HepG2 (cell line): ENCODE results near the gene ZBTB46. TPM values are rescaled to one million over a fixed set of nuclear protein-coding genes. Genes with fewer than 3 reads are reported as not detected.

ENCODE experiments used
- DPF2 ChIP-seq: sonication (generic); formaldehyde crosslinking; IDR thresholded peaks from 2 replicates; pipeline ENCODE4 v1.4.0; 2020; ENCODE audit warnings: mild to moderate bottlenecking, low read depth, missing genetic modification reagents, borderline replicate concordance
- NFRKB ChIP-seq: fragments of 450-650 bp; IDR thresholded peaks from 2 replicates; pipeline ENCODE4 v1.6.1; 2017
- PHF8 ChIP-seq: sonication (generic); formaldehyde crosslinking; IDR thresholded peaks from 2 replicates; pipeline ENCODE4 v1.5.0; 2020; ENCODE audit warnings: missing genetic modification reagents
- SOX13 ChIP-seq, 3 experiments: fragments of 450-650 bp in 1 of 3; sonication (generic) in 1 of 3; formaldehyde crosslinking in 1 of 3; IDR thresholded peaks in 2 of 3; conservative IDR thresholded peaks in 1 of 3; 2 replicates each; pipeline versions ENCODE4 v1.5.0 to v1.6.1; 2016 to 2020; ENCODE audit warnings: antibody characterized with exemption in 1 of 3, mild to moderate bottlenecking in 1 of 3, missing compliant biosample characterization in 1 of 3, missing genetic modification reagents in 1 of 3, moderate library complexity in 1 of 3
- SRSF1 ChIP-seq: fragments of 200-400 bp; formaldehyde crosslinking; optimal IDR thresholded peaks from 2 replicates; pipeline ENCODE3; 2017; ENCODE audit warnings: mild to moderate bottlenecking, low read depth, low read length, moderate library complexity
- TMF1 ChIP-seq: sonication (generic); formaldehyde crosslinking; IDR thresholded peaks from 2 replicates; pipeline ENCODE4 v1.8.1; 2022; ENCODE audit warnings: low read depth, missing genetic modification reagents
- ZBTB1 ChIP-seq: sonication (generic); formaldehyde crosslinking; IDR thresholded peaks from 2 replicates; pipeline ENCODE4 v1.4.0; 2020; ENCODE audit warnings: missing genetic modification reagents, borderline replicate concordance
- ZNF235 ChIP-seq: sonication (generic); formaldehyde crosslinking; IDR thresholded peaks from 2 replicates; pipeline ENCODE4 v1.8.1; 2023; ENCODE audit warnings: mild to moderate bottlenecking, missing genetic modification reagents, borderline replicate concordance
- ZNF672 ChIP-seq: sonication (generic); formaldehyde crosslinking; IDR thresholded peaks from 2 replicates; pipeline ENCODE4 v1.8.1; 2022; ENCODE audit warnings: missing genetic modification reagents
- ZSCAN12 ChIP-seq: sonication (generic); formaldehyde crosslinking; IDR thresholded peaks from 2 replicates; pipeline ENCODE4 v1.9.0; 2021; ENCODE audit warnings: mild to moderate bottlenecking, missing genetic modification reagents
- polyA plus RNA-seq, 8 experiments: library from polyadenylated mRNA; depleted of rRNA in 3 of 8; stranded (reverse) in 7 of 8; unstranded in 1 of 8; fragments of >200 nt; fragmentation: Illumina TruSeq in 4 of 8; extraction: Trizol in 4 of 8; gene quantifications; 2 replicates each; pipeline versions ENCODE4 v1.2.1 to v1.2.3, GENCODE V29; 2011 to 2016; ENCODE audit warnings: low read depth in 4 of 8, missing spikeins in 1 of 8, mixed read lengths in 1 of 8; ENCODE audit not compliant: insufficient read depth in 1 of 8
- total RNA-seq, 5 experiments: library from RNA; depleted of rRNA; stranded (reverse); fragments of >200 nt; fragmentation: Illumina TruSeq; extraction: Trizol; gene quantifications; 2 replicates each; pipeline ENCODE4 v1.2.3, GENCODE V29; 2016; ENCODE audit warnings: low read depth in 1 of 5
- TF ChIP-seq, protein P1 (sequence below): IDR thresholded peaks from 2 replicates; pipeline ENCODE4 v1.6.1; 2016; ENCODE audit warnings: mild to moderate bottlenecking, missing biosample characterization, missing genetic modification reagents
- TF ChIP-seq, protein P2 (sequence below): sonication (generic); formaldehyde crosslinking; IDR thresholded peaks from 2 replicates; pipeline ENCODE4 v1.4.0; 2020; ENCODE audit warnings: missing genetic modification reagents
- TF ChIP-seq, protein P3 (sequence below): sonication (generic); formaldehyde crosslinking; IDR thresholded peaks from 2 replicates; pipeline ENCODE4 v1.4.0; 2020; ENCODE audit warnings: missing genetic modification reagents, borderline replicate concordance
- TF ChIP-seq, protein P4 (sequence below): sonication (generic); formaldehyde crosslinking; IDR thresholded peaks from 2 replicates; pipeline ENCODE4 v1.4.0; 2020; ENCODE audit warnings: missing genetic modification reagents
- TF ChIP-seq, protein P5 (sequence below): sonication (generic); formaldehyde crosslinking; IDR thresholded peaks from 2 replicates; pipeline ENCODE4 v1.4.0; 2020; ENCODE audit warnings: missing genetic modification reagents

ZBTB46 gene
- total and polyA plus RNA-seq, 2 of the 13 experiments (the other 11 are each of a cell fraction or from before 2014, with no cell fraction given): 1.6 to 13.5 TPM

DNA sequence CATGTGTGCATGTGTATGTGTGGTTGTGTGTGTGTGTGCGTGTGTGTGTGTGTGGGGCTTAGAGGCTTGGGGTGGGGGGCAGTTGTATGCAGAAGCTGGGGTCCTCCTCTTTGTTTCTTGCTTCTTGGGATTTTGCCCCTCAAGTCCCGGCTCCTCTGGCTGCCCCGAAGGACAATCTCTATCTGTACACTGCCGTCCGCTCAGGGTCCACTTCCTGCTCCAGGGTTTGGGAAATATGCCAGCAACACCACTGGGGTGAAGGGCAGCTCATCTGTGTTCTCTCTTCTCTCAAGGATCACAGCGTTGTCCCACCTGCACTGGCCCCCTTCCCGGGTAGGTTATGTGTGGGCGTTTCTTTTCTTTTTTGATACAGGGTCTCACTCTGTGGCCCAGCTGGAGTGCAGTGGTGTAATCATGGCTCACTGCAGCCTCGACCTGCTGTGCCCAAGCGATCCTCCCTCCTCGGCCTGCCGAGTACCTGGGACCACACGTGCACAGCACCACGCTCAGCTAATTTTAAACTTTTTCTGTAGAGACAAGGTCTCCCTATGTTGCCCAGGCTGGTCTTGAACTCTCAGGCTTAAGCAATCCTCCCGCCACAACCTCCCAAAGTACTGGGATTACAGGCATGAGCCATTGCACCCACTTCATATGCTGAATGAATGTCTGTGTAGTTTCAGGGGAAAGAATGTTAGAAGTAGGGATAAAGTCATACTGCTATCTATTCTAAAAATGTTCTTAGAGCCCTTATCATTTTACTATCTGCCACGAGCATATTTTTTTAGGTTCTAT is 65.8 kb downstream of the ZBTB46 start (continued):
- TF ChIP-seq ZNF672 (CRISPR knock-in tag) (no peak), ZSCAN12 (CRISPR knock-in tag) (no peak), TMF1 (CRISPR knock-in tag) (no peak), SRSF1 (no peak), ZNF235 (no peak), DPF2 (CRISPR knock-in tag) (peak; percentile 78), NFRKB (no peak), ZBTB1 (CRISPR knock-in tag) (no peak), SOX13 (IDR thresholded peaks at IDR 0.05) (no peak), SOX13 (CRISPR knock-in tag; conservative IDR thresholded peaks at IDR 0.05 in 1 of 2, IDR thresholded peaks at IDR 0.05 in 1 of 2) (peak in 1 of 2 experiments; percentile 27; a peak in 1 of 4 replicates), PHF8 (CRISPR knock-in tag) (peak; percentile 15; the same call in 1 of the 2 replicates)
- TF ChIP-seq, protein P1, sequence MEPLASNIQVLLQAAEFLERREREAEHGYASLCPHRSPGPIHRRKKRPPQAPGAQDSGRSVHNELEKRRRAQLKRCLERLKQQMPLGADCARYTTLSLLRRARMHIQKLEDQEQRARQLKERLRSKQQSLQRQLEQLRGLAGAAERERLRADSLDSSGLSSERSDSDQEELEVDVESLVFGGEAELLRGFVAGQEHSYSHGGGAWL (CRISPR knock-in tag): no peak
- TF ChIP-seq, protein P2, sequence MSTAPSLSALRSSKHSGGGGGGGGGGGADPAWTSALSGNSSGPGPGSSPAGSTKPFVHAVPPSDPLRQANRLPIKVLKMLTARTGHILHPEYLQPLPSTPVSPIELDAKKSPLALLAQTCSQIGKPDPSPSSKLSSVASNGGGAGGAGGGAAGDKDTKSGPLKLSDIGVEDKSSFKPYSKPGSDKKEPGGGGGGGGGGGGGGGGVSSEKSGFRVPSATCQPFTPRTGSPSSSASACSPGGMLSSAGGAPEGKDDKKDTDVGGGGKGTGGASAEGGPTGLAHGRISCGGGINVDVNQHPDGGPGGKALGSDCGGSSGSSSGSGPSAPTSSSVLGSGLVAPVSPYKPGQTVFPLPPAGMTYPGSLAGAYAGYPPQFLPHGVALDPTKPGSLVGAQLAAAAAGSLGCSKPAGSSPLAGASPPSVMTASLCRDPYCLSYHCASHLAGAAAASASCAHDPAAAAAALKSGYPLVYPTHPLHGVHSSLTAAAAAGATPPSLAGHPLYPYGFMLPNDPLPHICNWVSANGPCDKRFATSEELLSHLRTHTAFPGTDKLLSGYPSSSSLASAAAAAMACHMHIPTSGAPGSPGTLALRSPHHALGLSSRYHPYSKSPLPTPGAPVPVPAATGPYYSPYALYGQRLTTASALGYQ: no peak
- TF ChIP-seq, protein P3, sequence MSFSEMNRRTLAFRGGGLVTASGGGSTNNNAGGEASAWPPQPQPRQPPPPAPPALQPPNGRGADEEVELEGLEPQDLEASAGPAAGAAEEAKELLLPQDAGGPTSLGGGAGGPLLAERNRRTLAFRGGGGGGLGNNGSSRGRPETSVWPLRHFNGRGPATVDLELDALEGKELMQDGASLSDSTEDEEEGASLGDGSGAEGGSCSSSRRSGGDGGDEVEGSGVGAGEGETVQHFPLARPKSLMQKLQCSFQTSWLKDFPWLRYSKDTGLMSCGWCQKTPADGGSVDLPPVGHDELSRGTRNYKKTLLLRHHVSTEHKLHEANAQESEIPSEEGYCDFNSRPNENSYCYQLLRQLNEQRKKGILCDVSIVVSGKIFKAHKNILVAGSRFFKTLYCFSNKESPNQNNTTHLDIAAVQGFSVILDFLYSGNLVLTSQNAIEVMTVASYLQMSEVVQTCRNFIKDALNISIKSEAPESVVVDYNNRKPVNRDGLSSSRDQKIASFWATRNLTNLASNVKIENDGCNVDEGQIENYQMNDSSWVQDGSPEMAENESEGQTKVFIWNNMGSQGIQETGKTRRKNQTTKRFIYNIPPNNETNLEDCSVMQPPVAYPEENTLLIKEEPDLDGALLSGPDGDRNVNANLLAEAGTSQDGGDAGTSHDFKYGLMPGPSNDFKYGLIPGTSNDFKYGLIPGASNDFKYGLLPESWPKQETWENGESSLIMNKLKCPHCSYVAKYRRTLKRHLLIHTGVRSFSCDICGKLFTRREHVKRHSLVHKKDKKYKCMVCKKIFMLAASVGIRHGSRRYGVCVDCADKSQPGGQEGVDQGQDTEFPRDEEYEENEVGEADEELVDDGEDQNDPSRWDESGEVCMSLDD (CRISPR knock-in tag): no peak
- TF ChIP-seq, protein P4, sequence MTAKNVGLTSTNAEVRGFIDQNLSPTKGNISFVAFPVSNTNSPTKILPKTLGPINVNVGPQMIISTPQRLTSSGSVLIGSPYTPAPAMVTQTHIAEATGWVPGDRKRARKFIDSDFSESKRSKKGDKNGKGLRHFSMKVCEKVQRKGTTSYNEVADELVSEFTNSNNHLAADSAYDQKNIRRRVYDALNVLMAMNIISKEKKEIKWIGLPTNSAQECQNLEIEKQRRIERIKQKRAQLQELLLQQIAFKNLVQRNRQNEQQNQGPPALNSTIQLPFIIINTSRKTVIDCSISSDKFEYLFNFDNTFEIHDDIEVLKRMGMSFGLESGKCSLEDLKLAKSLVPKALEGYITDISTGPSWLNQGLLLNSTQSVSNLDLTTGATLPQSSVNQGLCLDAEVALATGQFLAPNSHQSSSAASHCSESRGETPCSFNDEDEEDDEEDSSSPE (CRISPR knock-in tag): 0 out of 2 replicates have a peak, but pooled peaks have one; percentile 43
- TF ChIP-seq, protein P5, sequence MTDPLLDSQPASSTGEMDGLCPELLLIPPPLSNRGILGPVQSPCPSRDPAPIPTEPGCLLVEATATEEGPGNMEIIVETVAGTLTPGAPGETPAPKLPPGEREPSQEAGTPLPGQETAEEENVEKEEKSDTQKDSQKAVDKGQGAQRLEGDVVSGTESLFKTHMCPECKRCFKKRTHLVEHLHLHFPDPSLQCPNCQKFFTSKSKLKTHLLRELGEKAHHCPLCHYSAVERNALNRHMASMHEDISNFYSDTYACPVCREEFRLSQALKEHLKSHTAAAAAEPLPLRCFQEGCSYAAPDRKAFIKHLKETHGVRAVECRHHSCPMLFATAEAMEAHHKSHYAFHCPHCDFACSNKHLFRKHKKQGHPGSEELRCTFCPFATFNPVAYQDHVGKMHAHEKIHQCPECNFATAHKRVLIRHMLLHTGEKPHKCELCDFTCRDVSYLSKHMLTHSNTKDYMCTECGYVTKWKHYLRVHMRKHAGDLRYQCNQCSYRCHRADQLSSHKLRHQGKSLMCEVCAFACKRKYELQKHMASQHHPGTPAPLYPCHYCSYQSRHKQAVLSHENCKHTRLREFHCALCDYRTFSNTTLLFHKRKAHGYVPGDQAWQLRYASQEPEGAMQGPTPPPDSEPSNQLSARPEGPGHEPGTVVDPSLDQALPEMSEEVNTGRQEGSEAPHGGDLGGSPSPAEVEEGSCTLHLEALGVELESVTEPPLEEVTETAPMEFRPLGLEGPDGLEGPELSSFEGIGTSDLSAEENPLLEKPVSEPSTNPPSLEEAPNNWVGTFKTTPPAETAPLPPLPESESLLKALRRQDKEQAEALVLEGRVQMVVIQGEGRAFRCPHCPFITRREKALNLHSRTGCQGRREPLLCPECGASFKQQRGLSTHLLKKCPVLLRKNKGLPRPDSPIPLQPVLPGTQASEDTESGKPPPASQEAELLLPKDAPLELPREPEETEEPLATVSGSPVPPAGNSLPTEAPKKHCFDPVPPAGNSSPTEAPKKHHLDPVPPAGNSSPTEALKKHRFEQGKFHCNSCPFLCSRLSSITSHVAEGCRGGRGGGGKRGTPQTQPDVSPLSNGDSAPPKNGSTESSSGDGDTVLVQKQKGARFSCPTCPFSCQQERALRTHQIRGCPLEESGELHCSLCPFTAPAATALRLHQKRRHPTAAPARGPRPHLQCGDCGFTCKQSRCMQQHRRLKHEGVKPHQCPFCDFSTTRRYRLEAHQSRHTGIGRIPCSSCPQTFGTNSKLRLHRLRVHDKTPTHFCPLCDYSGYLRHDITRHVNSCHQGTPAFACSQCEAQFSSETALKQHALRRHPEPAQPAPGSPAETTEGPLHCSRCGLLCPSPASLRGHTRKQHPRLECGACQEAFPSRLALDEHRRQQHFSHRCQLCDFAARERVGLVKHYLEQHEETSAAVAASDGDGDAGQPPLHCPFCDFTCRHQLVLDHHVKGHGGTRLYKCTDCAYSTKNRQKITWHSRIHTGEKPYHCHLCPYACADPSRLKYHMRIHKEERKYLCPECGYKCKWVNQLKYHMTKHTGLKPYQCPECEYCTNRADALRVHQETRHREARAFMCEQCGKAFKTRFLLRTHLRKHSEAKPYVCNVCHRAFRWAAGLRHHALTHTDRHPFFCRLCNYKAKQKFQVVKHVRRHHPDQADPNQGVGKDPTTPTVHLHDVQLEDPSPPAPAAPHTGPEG (CRISPR knock-in tag): no peak
